WERI-Rb-1 (cell line): ENCODE measurements around the gene TTYH3.

Source experiments
- DNase-seq: peaks from one replicate; pipeline ENCODE4 v3.0.0-alpha.2; 2020
- H3K27ac ChIP-seq: fragments of 250-450 bp; sonication (Bioruptor Pico); 2 replicates; pipeline ENCODE4 v1.5.1; 2020; ENCODE audit warnings: mild to moderate bottlenecking, moderate library complexity
- H3K27me3 ChIP-seq: fragments of 250-450 bp; sonication (Bioruptor Pico); 2 replicates; pipeline ENCODE4 v1.5.1; 2021; ENCODE audit warnings: mild to moderate bottlenecking, low read depth, moderate library complexity; ENCODE audit not compliant: insufficient read depth, severe bottlenecking
- H3K36me3 ChIP-seq: fragments of 250-450 bp; sonication (Bioruptor Pico); 2 replicates; pipeline ENCODE4 v1.5.1; 2020; ENCODE audit warnings: mild to moderate bottlenecking, moderate library complexity
- H3K4me3 ChIP-seq: 2 replicates; pipeline ENCODE4 v1.5.1; 2011; ENCODE audit warnings: low read depth, mild to moderate bottlenecking, control low read depth, low read length
- H3K9me3 ChIP-seq: fragments of 250-450 bp; sonication (Bioruptor Pico); 2 replicates; pipeline ENCODE4 v1.5.1; 2021; ENCODE audit warnings: mild to moderate bottlenecking, moderate library complexity; ENCODE audit not compliant: severe bottlenecking
- TF ChIP-seq, protein P1 (sequence below): IDR thresholded peaks from 2 replicates; pipeline ENCODE4 v1.5.1; 2011; ENCODE audit warnings: low read depth, mild to moderate bottlenecking, control low read depth, inconsistent platforms, low read length

TTYH3 gene

GRCh38 chr7:2610466-2610865 lies 21.3 kb upstream of the TTYH3 start:
- Histone ChIP-seq H3K36me3 (no peaks in the 10 kb centered on the region), H3K4me3 (no peak overlapping the region), H3K27ac (no peak overlapping the region), H3K27me3 (no peaks in the 10 kb centered on the region), H3K9me3 (no peaks in the 10 kb centered on the region)
- TF ChIP-seq, protein P1, sequence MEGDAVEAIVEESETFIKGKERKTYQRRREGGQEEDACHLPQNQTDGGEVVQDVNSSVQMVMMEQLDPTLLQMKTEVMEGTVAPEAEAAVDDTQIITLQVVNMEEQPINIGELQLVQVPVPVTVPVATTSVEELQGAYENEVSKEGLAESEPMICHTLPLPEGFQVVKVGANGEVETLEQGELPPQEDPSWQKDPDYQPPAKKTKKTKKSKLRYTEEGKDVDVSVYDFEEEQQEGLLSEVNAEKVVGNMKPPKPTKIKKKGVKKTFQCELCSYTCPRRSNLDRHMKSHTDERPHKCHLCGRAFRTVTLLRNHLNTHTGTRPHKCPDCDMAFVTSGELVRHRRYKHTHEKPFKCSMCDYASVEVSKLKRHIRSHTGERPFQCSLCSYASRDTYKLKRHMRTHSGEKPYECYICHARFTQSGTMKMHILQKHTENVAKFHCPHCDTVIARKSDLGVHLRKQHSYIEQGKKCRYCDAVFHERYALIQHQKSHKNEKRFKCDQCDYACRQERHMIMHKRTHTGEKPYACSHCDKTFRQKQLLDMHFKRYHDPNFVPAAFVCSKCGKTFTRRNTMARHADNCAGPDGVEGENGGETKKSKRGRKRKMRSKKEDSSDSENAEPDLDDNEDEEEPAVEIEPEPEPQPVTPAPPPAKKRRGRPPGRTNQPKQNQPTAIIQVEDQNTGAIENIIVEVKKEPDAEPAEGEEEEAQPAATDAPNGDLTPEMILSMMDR: no peak
- DNase-seq: no peak

DNA sequence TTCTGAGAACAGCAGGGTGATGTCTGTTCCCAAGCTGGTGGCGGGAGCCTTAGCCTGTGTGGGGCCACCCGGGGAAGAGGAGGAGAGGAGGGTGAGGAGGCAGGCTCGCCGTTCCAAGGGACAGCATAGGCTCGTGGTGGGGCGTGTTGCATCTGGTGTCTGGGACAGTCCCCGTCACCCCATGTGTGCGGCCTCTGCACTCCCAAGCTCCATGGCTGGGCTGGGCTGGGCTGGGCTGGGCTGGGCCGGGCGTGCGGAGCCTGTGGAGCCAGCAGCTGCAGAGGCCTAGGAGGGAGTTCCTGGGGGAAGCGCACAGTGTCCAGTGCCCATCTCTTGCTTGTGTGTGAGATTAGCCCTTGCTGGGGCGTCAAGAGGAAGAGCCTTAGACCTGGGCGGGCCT lies 20.9 kb upstream of the TTYH3 start:
- no peak overlapping the region for H3K4me3 ChIP-seq
- H3K27ac ChIP-seq: no peak overlapping the region
- no peaks in the 10 kb centered on the region for H3K9me3 ChIP-seq
- TF ChIP-seq, protein P1: no peak
- no peak for DNase-seq
- no peaks in the 10 kb centered on the region for H3K36me3 ChIP-seq
- no peaks in the 10 kb centered on the region for H3K27me3 ChIP-seq

GRCh38 chr7:2611401-2611800 lies 20.4 kb upstream of the TTYH3 start:
- TF ChIP-seq, protein P1: no peak
- no peak for DNase-seq
- no peak overlapping the region for H3K27ac ChIP-seq

GRCh38 chr7:2611922-2612321 lies 19.9 kb upstream of the TTYH3 start:
- DNase-seq: no peak
- no peaks in the 10 kb centered on the region for H3K9me3 ChIP-seq
- H3K4me3 ChIP-seq: no peak overlapping the region
- H3K27ac ChIP-seq: no peak overlapping the region
- H3K27me3 ChIP-seq: no peaks in the 10 kb centered on the region
- no peaks in the 10 kb centered on the region for H3K36me3 ChIP-seq
- TF ChIP-seq, protein P1: no peak

More at GRCh38 chr7:2611401-2611800, 20.4 kb upstream of the TTYH3 start:
- no peak overlapping the region for H3K4me3 ChIP-seq
- H3K9me3 ChIP-seq: no peaks in the 10 kb centered on the region
- no peaks in the 10 kb centered on the region for H3K36me3 ChIP-seq
- H3K27me3 ChIP-seq: no peaks in the 10 kb centered on the region

DNA sequence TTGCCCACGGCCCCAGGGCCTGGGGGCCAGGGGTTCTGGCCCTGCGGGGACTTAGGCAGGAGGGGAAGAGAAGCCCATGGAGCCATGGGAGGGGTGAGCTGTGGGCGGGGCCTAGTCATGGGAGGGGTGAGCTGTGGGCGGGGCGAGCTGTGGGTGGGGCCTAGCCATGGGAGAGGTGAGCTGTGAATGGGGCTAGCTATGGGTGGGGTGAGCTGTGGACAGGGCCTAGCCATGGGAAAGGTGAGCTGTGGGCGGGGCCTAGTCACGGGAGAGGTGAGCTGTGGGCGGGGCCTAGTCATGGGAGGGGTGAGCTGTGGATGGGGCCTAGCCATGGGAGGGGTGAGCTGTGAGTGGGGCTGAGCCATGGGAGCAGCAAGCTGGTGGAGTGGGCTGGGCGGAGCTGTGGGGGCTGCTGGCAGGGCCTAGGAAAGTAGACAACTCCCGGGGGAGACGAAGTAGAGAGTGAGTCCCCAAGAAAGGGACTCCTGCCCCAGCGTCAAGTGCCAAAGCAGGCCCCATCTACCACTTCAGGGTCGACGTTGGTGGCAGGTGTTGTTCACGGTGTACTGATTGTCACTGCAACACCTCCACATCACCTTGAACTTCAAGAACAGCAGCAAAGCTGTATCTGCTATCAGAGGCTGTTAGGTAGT lies 19.2 kb upstream of the TTYH3 start:
- no peak overlapping the region for H3K4me3 ChIP-seq
- TF ChIP-seq, protein P1: no peak
- no peaks in the 10 kb centered on the region for H3K9me3 ChIP-seq
- DNase-seq: peak; percentile 56
- H3K27me3 ChIP-seq: no peaks in the 10 kb centered on the region
- no peak overlapping the region for H3K27ac ChIP-seq
- no peaks in the 10 kb centered on the region for H3K36me3 ChIP-seq
